CD4-positive, alpha-beta T cell treated with Interleukin-6 at 100 ng/mL for 8 hours (primary cell): Measurements from ENCODE around the gene SPATA25.
A peak's percentile ranks its signal among the peaks of the same experiment; 100 is the strongest.
"Not testable (repeated sequence)": the region's sequence is repeated elsewhere in the genome, so short reads cannot be mapped to it uniquely, and the experiment has no call there.

ENCODE experiments used
- DNase-seq: peaks from one replicate; pipeline ENCODE4 v3.0.0-alpha.2; 2020; ENCODE audit warnings: mixed read lengths, low spot score

Gene SPATA25

GRCh38 chr20:45887346-45887715 is at the start of gene SPATA25:
TSS of gene SPATA25 (minus strand) at chr20:45887622. CDS start at chr20:45887590, 32 bp downstream.
- no peak for DNase-seq

- no peak for DNase-seq
These were observed 48.1 kb upstream of the SPATA25 start for GRCh38 chr20:45935416-45936046.

DNA sequence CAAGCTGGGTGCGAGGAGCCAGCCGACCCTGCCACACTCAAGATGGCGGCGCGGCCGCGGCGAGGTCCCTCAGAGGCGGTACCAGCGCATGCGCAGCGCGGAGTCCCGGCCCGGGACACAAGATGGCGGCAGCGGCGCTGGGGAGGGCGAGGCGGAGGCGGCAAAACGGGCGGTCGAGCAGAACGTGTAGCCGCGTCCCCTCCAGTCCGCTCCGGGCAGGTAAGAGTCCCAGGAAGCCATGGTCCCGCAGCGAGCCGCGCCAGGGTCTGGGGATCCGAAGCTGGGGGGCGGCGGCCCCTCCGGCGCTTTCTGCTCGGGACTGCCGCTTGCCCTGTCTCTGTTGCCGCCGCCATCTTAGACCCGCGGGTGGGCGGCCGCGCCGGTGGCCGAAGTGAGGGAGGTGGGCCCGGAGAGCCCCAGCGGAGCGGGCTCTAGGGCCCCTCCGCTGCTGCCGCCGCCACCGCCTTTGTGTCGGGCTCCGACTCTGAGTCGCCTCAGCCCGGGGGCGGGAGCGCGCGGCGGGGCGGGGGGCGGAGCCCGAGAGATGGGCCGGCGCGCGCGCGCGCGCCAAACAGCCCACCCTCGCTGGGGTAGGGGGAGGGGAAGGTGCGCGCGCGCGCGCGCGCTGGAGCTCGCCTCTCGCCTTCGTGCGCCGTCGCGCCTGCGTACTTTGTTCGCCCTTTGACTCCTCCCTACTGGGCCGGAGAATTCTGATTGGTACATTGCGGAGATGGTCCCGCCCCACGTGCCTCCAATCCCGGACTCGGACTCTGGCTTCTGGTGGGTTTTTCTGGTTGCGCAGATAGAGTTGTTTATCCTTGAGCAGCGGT is 47.4 kb upstream of the SPATA25 start, which contains the start of gene PCIF1:
Gene PCIF1, plus strand, starts transcription at position 98 of the 830 bp plus-strand sequence. CDS start 4,317 bp downstream, outside the sequence.
- peak; percentile 97 for DNase-seq

GRCh38 chr20:45934046-45934585 is 46.7 kb upstream of the SPATA25 start:
- DNase-seq = no peak

GRCh38 chr20:45933266-45934045 is 46.0 kb upstream of the SPATA25 start:
- DNase-seq = peak; percentile 71

DNA sequence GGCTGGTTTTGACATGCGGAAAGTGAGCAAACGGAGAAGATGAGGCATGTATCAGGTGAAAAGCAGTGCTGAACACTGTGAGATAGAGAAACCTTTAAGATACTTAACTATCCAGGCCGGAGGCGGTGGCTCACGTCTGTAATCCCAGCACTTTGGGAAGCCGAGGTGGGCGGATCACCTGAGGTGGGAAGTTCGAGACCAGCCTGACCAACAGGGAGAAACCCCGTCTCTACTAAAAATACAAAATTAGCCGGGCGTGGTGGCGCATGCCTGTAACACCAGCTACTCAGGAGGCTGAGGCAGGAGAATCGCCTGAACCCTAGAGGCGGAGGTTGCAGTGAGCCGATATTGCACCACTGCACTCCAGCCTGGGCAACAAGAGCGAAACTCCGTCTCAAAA is 44.3 kb upstream of the SPATA25 start:
- not testable (repeated sequence) for DNase-seq

- no peak for DNase-seq
These were observed 39.9 kb upstream of the SPATA25 start for GRCh38 chr20:45927071-45927878.

DNA sequence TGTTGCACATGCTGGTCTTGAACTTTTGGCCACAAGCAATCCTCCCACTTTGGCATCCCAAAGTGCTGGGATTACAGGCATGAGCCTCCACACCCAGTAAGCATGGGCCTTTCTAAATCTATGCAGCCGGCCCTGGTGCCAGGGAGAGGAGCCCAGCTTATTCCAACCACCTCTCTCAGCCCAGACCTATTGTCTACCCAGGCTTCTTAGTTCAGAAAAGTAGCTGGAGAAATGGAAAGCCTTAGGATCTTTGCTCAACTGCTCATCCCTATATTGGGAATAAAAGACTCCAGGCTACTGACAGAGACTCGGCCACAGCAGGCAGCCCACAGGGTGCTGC is 39.3 kb upstream of the SPATA25 start:
- no peak for DNase-seq

DNA sequence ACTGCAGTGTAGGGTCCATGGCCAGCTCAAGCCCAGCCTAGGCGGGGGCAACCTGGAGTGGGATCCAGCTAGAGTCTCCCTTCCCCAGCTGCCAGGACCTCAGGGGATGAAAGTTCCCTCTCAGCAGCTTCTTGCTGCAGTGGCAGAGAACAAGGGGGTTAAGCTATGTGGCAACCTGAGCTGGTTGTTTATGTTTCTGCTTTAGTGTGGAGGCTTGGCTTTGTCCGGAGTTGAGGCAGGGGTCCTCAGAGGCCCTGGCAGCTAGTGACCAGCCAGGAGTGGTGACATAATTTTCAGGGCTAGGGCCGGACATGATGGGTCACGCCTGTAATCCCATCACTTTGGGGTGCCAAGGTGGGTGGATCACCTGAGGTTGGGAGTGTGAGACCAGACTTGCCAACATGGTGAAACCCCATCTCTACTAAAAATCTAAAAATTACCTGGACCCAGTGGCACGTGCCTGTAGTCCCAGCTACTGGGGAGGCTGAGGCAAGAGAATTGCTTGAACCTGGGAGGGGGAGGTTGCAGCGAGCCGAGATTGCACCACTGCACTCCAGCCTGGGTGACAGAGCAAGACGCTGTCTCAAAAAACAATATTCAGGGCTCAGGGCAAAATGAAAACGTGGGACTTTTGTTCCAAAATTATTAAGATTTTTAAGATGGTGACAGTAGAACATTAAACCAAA is 38.5 kb upstream of the SPATA25 start:
- no peak for DNase-seq

DNA sequence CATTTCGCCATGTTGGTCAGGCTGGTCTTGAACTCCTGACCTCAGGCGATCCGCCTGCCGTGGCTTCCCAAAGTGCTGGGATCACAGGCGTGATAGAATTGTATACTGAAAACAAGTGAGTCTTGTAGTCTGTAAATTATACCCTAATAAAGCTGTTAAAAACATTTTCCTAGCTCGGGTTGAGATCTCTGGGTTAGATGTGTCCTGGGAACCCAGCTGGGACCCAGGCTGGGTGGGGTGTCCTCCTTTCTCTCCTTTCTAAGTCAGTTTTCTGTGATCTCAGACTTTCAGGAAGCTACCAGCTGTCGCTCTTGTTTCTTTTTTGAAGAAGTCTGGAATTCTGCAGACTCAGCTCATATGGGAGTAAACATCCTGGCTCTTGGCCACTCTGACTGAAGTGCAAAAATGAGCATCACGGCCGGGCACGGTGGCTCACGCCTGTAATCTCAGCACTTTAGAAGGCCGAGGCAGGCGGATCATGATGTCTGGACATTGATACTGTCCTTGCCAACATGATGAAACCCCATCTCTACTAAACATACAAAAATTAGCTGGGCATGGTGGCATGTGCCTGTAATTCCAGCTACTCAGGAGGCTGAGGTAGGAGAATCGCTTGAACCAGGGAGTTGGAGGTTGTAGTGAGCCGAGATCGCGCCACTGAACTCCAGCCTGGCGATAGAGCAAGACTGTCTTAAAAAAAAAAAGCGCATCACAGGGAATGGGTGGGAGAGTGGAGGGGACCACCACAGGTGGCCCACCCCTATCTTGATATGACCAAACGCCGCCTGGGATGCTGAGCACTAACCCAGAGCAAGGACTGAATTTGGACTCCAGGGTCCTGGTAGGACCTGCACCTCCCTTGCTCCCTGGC is 37.2 kb upstream of the SPATA25 start:
- no peak for DNase-seq

DNA sequence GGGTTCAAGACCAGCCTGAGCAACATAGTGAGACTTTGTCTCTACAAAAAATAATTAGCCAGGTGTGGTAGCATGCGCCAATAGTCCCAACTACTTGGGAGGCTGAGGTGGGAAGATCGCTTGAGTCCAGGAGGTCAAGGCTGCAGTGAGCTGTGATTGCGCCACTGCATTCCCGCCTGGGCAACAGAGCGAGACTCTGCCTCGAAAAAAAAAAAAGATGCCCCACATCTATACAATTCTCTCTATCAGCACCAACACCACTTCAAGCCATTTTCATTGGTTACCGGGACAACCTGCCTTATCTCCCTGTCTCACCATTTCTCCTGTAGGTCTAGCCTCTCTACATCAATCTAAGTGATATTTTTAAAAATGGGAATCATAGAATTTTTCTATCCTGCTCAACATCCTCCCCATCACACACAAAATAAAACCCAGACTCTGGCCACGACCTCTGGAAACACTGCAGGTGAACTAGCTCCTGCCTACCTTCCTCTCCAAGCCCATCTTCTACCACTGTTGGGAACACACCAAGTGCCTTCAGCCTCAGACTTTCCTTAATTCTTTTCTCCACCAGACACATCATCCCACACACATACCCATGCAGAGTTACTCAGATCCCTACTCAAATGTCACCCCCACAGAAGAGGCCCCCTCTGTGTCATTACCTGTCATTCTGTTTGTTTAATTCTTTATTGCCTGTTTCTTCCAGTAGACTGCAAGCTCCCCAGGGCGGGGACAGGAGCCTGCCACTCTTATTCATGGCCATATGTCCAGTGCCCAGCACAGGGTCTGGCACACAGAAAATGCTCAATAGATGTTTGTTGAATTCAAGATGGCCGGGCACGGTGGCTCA is 34.1 kb upstream of the SPATA25 start:
- no peak for DNase-seq

- no peak for DNase-seq
These were observed 33.3 kb upstream of the SPATA25 start for GRCh38 chr20:45920462-45921336.

DNA sequence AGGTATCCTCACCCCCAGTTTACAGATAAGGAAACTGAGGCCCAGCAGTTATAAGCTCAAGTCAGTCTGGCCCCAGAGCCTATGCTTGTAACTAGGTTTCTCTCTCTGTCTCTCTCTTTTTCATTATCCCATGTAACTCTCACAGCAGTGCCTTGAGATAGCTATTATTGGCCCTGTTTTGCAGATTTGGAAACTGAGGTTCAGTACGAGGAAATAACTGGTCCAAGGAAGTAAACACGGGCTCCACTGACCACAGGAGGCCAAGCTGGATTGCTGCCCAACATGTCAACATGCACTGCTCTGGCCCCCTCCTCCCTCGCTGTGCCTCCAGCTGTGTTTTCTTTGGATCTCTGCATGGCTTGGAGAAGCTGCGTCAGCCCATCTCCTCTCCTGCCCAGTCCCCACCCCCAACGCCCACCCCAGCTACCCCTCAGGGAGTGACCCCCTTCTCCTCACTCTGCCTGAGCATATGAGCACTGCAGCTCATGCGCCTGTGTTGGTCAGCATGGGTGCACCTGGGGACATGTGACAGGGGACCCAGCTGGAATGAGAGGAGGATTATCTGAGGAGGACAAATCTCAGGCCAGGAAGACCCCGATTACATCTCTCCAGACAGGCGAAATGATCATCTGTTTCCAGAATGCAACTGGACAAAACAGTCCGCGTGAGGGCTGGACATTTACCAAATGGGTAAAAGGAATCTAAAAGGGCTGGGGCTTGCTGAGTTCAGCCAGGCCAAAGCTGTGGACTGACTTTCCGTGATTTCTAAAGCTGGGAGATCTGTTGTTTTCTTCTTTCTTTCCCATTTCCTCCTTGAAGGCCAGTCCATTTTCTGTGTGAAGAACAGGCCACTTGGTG is 32.3 kb upstream of the SPATA25 start:
- DNase-seq = no peak

DNA sequence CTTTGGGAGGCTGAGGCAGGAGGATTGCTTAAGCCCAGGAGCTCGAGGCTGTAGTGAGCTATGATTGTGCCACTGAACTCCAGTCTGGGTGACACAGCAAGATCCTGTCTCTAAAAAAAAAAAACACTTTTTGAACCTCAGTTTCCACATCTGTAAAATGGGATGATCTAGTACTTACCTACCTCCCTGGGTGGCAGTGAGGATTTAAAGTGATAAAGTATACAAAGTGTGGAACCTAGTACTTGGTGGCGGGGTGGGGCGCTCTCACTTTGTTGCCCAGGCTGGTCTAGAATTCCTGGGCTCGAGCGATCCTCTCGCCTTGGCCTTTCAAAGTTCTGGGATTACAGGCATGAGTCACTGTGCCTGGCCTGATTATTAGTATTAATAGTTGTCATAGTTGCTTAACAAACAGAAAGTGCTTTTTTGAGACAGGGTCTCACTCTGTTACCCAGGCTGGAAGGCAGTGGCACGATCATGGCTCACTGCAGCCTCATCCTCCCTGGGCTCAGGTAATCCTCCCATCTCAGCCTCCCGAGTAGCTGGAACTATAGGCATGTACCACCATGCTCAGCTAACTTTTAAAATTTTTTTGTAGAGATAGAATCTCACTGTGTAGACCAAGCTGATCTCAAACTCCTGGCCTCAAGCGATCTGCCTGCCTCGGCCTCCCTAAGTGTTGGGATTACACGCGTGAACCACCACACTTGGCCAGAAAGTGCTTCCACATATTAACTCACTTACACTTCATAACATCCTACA is 31.5 kb upstream of the SPATA25 start:
- DNase-seq = no peak

DNA sequence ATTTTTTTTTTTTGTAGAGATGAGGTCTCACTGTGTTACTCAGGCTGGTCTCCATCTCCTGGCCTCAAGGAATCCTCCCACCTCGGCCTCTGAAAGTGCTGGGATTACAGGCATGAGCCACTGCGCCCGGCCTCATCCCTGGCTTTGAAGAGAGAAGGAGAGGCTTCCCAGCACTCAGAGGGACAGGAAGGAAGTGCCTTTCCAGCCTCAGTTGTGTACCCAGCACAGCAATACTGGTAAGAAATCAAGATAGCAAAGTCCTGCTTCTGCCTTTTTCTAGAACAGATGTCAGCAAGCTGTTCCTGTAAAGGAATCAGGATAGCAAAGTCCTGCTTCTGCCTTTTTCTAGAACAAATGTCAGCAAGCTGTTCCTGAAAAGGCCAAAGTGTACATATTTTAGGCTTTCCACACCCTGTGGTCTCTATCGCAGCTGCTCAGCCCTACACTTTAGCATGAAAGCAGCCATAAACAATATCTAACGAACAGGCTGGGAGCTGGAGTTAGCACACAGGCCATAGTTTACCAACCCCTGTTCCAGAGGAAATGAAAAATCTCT is 30.8 kb upstream of the SPATA25 start:
- DNase-seq = no peak

DNA sequence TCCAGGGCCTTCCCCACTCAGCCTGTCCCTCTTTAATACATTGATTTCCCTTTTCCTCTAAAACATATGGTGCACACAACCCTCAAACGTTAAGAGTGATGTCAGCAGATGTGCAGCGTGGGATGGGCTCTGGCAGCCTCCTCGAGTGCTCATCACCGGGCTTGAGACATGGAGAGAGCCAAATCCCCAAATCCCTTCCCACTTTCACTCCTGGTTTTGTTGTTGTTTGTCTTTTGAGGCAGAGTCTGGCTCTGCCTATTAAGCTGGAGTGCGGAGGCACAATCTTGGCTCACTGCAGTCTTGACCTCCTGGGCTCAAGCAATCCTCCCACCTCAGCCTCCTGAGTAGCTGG is 30.3 kb upstream of the SPATA25 start:
- no peak for DNase-seq
